PC-3 (cell line): ENCODE results near the gene CCDC141. TPM values are rescaled to one million over a fixed set of nuclear protein-coding genes. Genes with fewer than 3 reads are reported as not detected.

Experiments used
- ATAC-seq: fragments of 200-7000 bp; cut with Tn5 transposase; 2 replicates; pipeline ENCODE4 v1.9.1; 2020; ENCODE audit warnings: mild to moderate bottlenecking, moderate library complexity
- BruUV-seq: library from RNA; stranded (reverse); fragments of 400-500 nt; replicated peaks from 2 replicates; lab custom pipeline; 2021; lab: Mats Ljungman, UMichigan
- CTCF ChIA-PET: fragments of 300-600 bp; sonication (Branson Sonifier 250); formaldehyde crosslinking; loops from one replicate; lab custom pipeline; 2022; ENCODE audit warnings: antibody characterized with exemption; lab: Charles Lee
- POLR2A ChIA-PET: fragments of 300-600 bp; sonication (Branson Sonifier 250); formaldehyde crosslinking; loops from one replicate; lab custom pipeline; 2022; ENCODE audit warnings: antibody characterized with exemption; ENCODE audit not compliant: unreplicated experiment; lab: Charles Lee
- DNase-seq: peaks from one replicate; pipeline ENCODE4 v3.0.0-alpha.2; 2015
- H2AFZ ChIP-seq: fragments of 300-600 bp; sonication (generic); 2 replicates; pipeline ENCODE4 v1.6.0; 2016; ENCODE audit warnings: antibody characterized with exemption, low read length
- H3F3A ChIP-seq: fragments of 300-600 bp; sonication (generic); one replicate; pipeline ENCODE4 v1.6.0; 2017; ENCODE audit warnings: antibody characterized with exemption, low read length, control low read depth, mild to moderate bottlenecking; ENCODE audit not compliant: unreplicated experiment
- H3K27ac ChIP-seq: fragments of 300-600 bp; sonication (generic); 2 replicates; pipeline ENCODE4 v1.5.1; 2016; ENCODE audit warnings: mild to moderate bottlenecking, low read length
- H3K27me3 ChIP-seq: fragments of 300-600 bp; sonication (generic); 2 replicates; pipeline ENCODE4 v1.6.1; 2016; ENCODE audit warnings: low read length, mixed read lengths
- H3K36me3 ChIP-seq: fragments of 300-600 bp; sonication (generic); 2 replicates; pipeline ENCODE4 v1.6.1; 2016; ENCODE audit warnings: low read depth, mixed run types, low read length, mixed read lengths
- H3K4me1 ChIP-seq: fragments of 300-600 bp; sonication (generic); 2 replicates; pipeline ENCODE4 v1.5.1; 2016; ENCODE audit warnings: low read length; ENCODE audit not compliant: insufficient read depth
- H3K4me2 ChIP-seq: fragments of 300-600 bp; sonication (generic); 2 replicates; pipeline ENCODE4 v1.6.0; 2016; ENCODE audit warnings: low read length
- H3K4me3 ChIP-seq: fragments of 300-600 bp; sonication (generic); 2 replicates; pipeline ENCODE4 v1.5.1; 2016; ENCODE audit warnings: mild to moderate bottlenecking, low read length, mixed read lengths
- H3K79me2 ChIP-seq: fragments of 300-600 bp; sonication (generic); 2 replicates; pipeline ENCODE4 v1.6.1; 2017; ENCODE audit warnings: low read length, mixed read lengths
- H3K9ac ChIP-seq: fragments of 300-600 bp; sonication (generic); 2 replicates; pipeline ENCODE4 v1.6.0; 2016; ENCODE audit warnings: mild to moderate bottlenecking, low read length
- H3K9me2 ChIP-seq: fragments of 300-600 bp; sonication (generic); replicated peaks from 2 replicates; pipeline ENCODE4 v1.6.1; 2016; ENCODE audit warnings: mixed run types, low read length, mixed read lengths
- H3K9me3 ChIP-seq: fragments of 300-600 bp; sonication (generic); 2 replicates; pipeline ENCODE4 v1.6.1; 2016; ENCODE audit warnings: low read length, mixed read lengths
- H4K20me1 ChIP-seq: fragments of 300-600 bp; sonication (generic); 2 replicates; pipeline ENCODE4 v1.6.1; 2016; ENCODE audit warnings: low read length, mixed read lengths
- CTCF ChIP-seq: fragments of 300-600 bp; sonication (generic); conservative IDR thresholded peaks from 2 replicates; pipeline ENCODE4 v1.5.1; 2017; ENCODE audit warnings: antibody characterized with exemption, low read depth, mild to moderate bottlenecking, low read length
- EZH2 ChIP-seq: fragments of 300-600 bp; sonication (generic); IDR thresholded peaks from one replicate; pipeline ENCODE4 v1.6.1; 2017; ENCODE audit warnings: antibody characterized with exemption, mild to moderate bottlenecking, low read length; ENCODE audit not compliant: unreplicated experiment
- EZH2phosphoT487 ChIP-seq: fragments of 300-600 bp; sonication (generic); IDR thresholded peaks from 2 replicates; pipeline ENCODE4 v1.6.1; 2018; ENCODE audit warnings: mild to moderate bottlenecking, antibody characterized with exemption, low read length, borderline replicate concordance
- intact Hi-C: fragments of 100-400 bp; cut with micrococcal nuclease; formaldehyde crosslinking; loops from 2 replicates; pipeline ENCODE4 v1.9.0; 2023
- total RNA-seq: library from RNA; depleted of rRNA; stranded (reverse); fragments of >200 nt; gene quantifications from 2 replicates; pipeline ENCODE4 v1.2.3, GENCODE V29; 2014

The CCDC141 gene
- total RNA-seq, 1 experiment from 2014 or later, result 1.1 TPM

GRCh38 chr2:178954049-178954448 is 95.9 kb downstream of the CCDC141 start:
- H3K79me2 ChIP-seq, result no peaks in the 10 kb centered on the region
- H2AFZ ChIP-seq, result no peak overlapping the region
- POLR2A ChIA-PET, result no interaction called here
- intact Hi-C loops, result no loop called here
- no peak overlapping the region for H3K9ac ChIP-seq
- H3F3A ChIP-seq, result no peaks in the 10 kb centered on the region
- H3K4me1 ChIP-seq, result no peaks in the 10 kb centered on the region
- TF ChIP-seq EZH2 (no peak), EZH2phosphoT487 (no peak), CTCF (no peak)
- H3K4me3 ChIP-seq, result no peak overlapping the region
- H3K27ac ChIP-seq, result no peak overlapping the region
- ATAC-seq, result no peak
- no peak overlapping the region for H3K4me2 ChIP-seq
- H4K20me1 ChIP-seq, result no peaks in the 10 kb centered on the region
- H3K9me2 ChIP-seq, result no peaks in the 10 kb centered on the region
- no peak for DNase-seq
- no peaks in the 10 kb centered on the region for H3K9me3 ChIP-seq
- H3K27me3 ChIP-seq, result peaks cover 24% of the 10 kb centered on the region; the same call in 1 of the 2 replicates
- H3K36me3 ChIP-seq, result no peaks in the 10 kb centered on the region
- no TSS peak for BruUV-seq
- CTCF ChIA-PET, result no interaction called here

GRCh38 chr2:178951266-178952006 is 98.5 kb downstream of the CCDC141 start:
- DNase-seq (no peak), ATAC-seq (no peak)
- H3K9me2 ChIP-seq, result no peaks in the 10 kb centered on the region
- H3K9ac ChIP-seq, result no peak overlapping the region
- no peaks in the 10 kb centered on the region for H3K9me3 ChIP-seq
- H3K4me2 ChIP-seq, result no peak overlapping the region
- H3K4me3 ChIP-seq, result no peak overlapping the region
- no peaks in the 10 kb centered on the region for H3F3A ChIP-seq
- intact Hi-C loops, result no loop called here
- POLR2A ChIA-PET, result no interaction called here
- no peaks in the 10 kb centered on the region for H4K20me1 ChIP-seq
- CTCF ChIA-PET, result no interaction called here
- H2AFZ ChIP-seq, result no peak overlapping the region
- H3K27ac ChIP-seq, result no peak overlapping the region
- no peaks in the 10 kb centered on the region for H3K36me3 ChIP-seq
- H3K79me2 ChIP-seq, result no peaks in the 10 kb centered on the region
- no peaks in the 10 kb centered on the region for H3K4me1 ChIP-seq
- no TSS peak for BruUV-seq
- TF ChIP-seq EZH2 (no peak), EZH2phosphoT487 (no peak), CTCF (no peak)
- peaks cover 32% of the 10 kb centered on the region; the same call in 1 of the 2 replicates for H3K27me3 ChIP-seq

- Histone ChIP-seq H2AFZ (no peak overlapping the region), H3K4me2 (no peak overlapping the region)
- intact Hi-C loops, result no loop called here
These were observed 100.4 kb downstream of the CCDC141 start for GRCh38 chr2:178949584-178949983.

More at GRCh38 chr2:178949584-178949983, 100.4 kb downstream of the CCDC141 start:
- ATAC-seq (no peak), DNase-seq (no peak)
- Histone ChIP-seq H3K36me3 (no peaks in the 10 kb centered on the region), H3K4me3 (no peak overlapping the region), H3F3A (no peaks in the 10 kb centered on the region), H3K9me2 (no peaks in the 10 kb centered on the region), H3K27ac (no peak overlapping the region), H3K9ac (no peak overlapping the region), H3K4me1 (no peaks in the 10 kb centered on the region), H4K20me1 (no peaks in the 10 kb centered on the region), H3K9me3 (no peaks in the 10 kb centered on the region), H3K79me2 (no peaks in the 10 kb centered on the region), H3K27me3 (peaks cover 36% of the 10 kb centered on the region; the same call in 1 of the 2 replicates)
- CTCF ChIA-PET, result no interaction called here
- POLR2A ChIA-PET, result no interaction called here
- BruUV-seq, result no TSS peak
- TF ChIP-seq CTCF (no peak), EZH2phosphoT487 (no peak), EZH2 (no peak)
